KMS-11 (cell line): ENCODE results near the gene AARS2.

Source experiments
- H2AFZ ChIP-seq: fragments of 200-600 bp; sonication (generic); 2 replicates; pipeline ENCODE4 v1.6.1; 2016; ENCODE audit warnings: antibody characterized with exemption, mixed run types, low read depth
- H3K27ac ChIP-seq: fragments of 200-600 bp; sonication (generic); 2 replicates; pipeline ENCODE4 v1.6.1; 2016; ENCODE audit warnings: mild to moderate bottlenecking, mixed run types
- H3K27me3 ChIP-seq: fragments of 200-600 bp; sonication (generic); 2 replicates; pipeline ENCODE4 v1.6.1; 2017; ENCODE audit warnings: mild to moderate bottlenecking, low read depth, mixed run types, moderate library complexity; ENCODE audit not compliant: insufficient read depth
- H3K36me3 ChIP-seq: fragments of 200-600 bp; sonication (generic); 2 replicates; pipeline ENCODE4 v1.6.1; 2017; ENCODE audit warnings: mild to moderate bottlenecking, mixed run types; ENCODE audit not compliant: insufficient read depth
- H3K4me1 ChIP-seq: fragments of 200-600 bp; sonication (generic); 2 replicates; pipeline ENCODE4 v1.6.1; 2016; ENCODE audit warnings: mild to moderate bottlenecking, low read depth, mixed run types; ENCODE audit not compliant: poor library complexity, severe bottlenecking
- H3K4me2 ChIP-seq: fragments of 200-600 bp; sonication (generic); 2 replicates; pipeline ENCODE4 v1.7.0; 2016; ENCODE audit warnings: mild to moderate bottlenecking, mixed run types
- H3K4me3 ChIP-seq: fragments of 200-600 bp; sonication (generic); IDR thresholded peaks from 2 replicates; pipeline ENCODE4 v1.6.1; 2017; ENCODE audit warnings: low read depth, low read length, mixed read lengths; ENCODE audit not compliant: insufficient read depth
- H3K79me2 ChIP-seq: fragments of 200-600 bp; sonication (generic); 2 replicates; pipeline ENCODE4 v1.6.1; 2016; ENCODE audit warnings: low read depth, mixed run types; ENCODE audit not compliant: insufficient read depth
- H3K9ac ChIP-seq: fragments of 200-600 bp; sonication (generic); 2 replicates; pipeline ENCODE4 v1.6.1; 2016; ENCODE audit warnings: mild to moderate bottlenecking, mixed run types
- H4K20me1 ChIP-seq: fragments of 200-600 bp; sonication (generic); 2 replicates; pipeline ENCODE4 v1.6.1; 2016; ENCODE audit warnings: mild to moderate bottlenecking, mixed run types; ENCODE audit not compliant: insufficient read depth
- TF ChIP-seq, protein P1 (sequence below): fragments of 200-600 bp; sonication (generic); conservative IDR thresholded peaks from 2 replicates; pipeline ENCODE4 v1.6.1; 2017; ENCODE audit warnings: low read depth, mild to moderate bottlenecking, antibody characterized with exemption, low read length, moderate library complexity, mixed read lengths

AARS2 gene

DNA sequence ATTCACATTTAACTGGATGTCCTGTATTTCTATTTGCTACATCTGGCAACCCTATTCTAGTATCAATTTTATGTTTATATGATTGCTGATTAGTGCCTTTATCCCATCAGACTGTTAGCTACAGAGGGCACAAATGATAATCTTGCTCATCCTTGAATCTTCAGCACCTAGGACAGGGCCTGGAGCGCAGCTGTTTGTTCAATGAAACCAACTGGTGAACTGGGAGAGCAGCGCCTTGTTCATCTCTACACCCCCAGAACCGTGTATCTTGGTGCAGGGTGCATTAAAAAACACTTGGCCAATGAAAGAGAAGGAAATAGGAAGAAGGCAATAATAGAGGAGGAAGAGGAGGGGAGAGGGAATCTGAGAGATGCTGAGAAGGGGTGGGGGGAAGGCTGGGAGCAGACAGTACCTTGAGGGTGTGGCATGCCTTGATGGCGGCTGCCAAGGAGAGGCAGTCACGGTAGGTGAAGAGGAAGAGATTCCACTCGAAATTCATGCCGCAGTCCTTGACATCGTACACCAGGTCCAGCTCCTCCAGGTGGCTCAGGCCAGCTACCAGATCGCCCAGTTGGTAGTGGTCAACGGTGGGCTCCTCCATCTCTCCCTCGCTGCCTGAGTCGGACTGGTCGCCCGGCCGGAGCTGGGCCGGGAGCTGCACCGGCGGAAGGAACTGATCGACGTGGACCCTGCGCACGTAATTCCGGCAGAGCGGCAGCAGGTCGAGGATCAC is 27.4 kb downstream of the AARS2 start:
- Histone ChIP-seq H3K4me2 (no peak overlapping the region), H3K36me3 (no peaks in the 10 kb centered on the region), H4K20me1 (no peaks in the 10 kb centered on the region), H3K27ac (no peak overlapping the region), H3K4me1 (no peaks in the 10 kb centered on the region), H3K27me3 (peaks cover 76% of the 10 kb centered on the region), H3K79me2 (no peaks in the 10 kb centered on the region), H3K9ac (no peak overlapping the region), H3K4me3 (no peak overlapping the region), H2AFZ (no peak overlapping the region)
- TF ChIP-seq, protein P1, sequence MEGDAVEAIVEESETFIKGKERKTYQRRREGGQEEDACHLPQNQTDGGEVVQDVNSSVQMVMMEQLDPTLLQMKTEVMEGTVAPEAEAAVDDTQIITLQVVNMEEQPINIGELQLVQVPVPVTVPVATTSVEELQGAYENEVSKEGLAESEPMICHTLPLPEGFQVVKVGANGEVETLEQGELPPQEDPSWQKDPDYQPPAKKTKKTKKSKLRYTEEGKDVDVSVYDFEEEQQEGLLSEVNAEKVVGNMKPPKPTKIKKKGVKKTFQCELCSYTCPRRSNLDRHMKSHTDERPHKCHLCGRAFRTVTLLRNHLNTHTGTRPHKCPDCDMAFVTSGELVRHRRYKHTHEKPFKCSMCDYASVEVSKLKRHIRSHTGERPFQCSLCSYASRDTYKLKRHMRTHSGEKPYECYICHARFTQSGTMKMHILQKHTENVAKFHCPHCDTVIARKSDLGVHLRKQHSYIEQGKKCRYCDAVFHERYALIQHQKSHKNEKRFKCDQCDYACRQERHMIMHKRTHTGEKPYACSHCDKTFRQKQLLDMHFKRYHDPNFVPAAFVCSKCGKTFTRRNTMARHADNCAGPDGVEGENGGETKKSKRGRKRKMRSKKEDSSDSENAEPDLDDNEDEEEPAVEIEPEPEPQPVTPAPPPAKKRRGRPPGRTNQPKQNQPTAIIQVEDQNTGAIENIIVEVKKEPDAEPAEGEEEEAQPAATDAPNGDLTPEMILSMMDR = no peak

DNA sequence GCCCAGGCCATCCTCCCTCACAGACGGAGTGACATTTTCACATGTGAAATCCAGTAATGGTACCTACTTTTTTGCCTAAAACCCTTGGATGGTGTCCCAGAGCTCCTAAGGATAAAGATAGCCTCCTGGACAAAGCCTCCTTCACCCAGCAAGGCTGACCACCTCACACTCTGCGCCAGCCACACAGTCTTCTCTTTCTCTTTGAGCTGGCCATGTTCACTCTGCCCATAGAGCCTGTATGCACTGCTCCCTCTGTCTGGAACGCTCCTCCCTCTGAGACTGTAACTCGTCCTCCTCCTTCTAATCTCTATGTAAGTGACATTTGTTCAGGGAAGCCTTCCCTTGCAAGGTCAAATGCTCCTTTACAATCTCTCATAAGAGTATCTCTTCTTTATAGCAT is 28.3 kb downstream of the AARS2 start:
- Histone ChIP-seq H3K27me3 (peaks cover 76% of the 10 kb centered on the region), H3K4me2 (no peak overlapping the region), H3K4me1 (no peaks in the 10 kb centered on the region), H3K79me2 (no peaks in the 10 kb centered on the region), H3K27ac (no peak overlapping the region), H3K36me3 (no peaks in the 10 kb centered on the region), H4K20me1 (no peaks in the 10 kb centered on the region), H2AFZ (no peak overlapping the region), H3K4me3 (no peak overlapping the region), H3K9ac (no peak overlapping the region)
- TF ChIP-seq, protein P1 = no peak

DNA sequence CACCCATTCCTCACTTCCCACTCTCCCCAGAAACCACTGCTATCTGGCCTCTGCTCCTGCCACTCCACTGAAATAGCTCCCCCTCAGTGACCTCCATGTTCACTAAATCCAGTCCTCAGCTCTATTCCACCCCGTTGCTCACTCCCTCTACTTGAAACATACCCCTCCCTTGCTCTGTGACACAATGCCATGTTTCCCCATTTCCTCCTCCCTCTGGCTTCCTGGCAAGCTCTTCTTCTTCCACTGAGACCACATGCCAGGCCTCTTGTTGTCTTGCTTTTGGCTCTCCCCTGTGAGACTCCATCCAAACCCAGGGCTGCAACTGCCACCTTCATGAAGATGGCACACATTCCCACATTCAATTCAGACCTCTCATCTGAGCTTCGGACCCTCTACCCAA is 29.0 kb downstream of the AARS2 start:
- Histone ChIP-seq H3K9ac (no peak overlapping the region), H3K4me3 (no peak overlapping the region), H3K27ac (no peak overlapping the region), H3K4me1 (no peaks in the 10 kb centered on the region), H3K4me2 (no peak overlapping the region), H3K79me2 (no peaks in the 10 kb centered on the region), H4K20me1 (no peaks in the 10 kb centered on the region), H2AFZ (no peak overlapping the region), H3K27me3 (peaks cover 75% of the 10 kb centered on the region), H3K36me3 (no peaks in the 10 kb centered on the region)
- TF ChIP-seq, protein P1 = no peak

DNA sequence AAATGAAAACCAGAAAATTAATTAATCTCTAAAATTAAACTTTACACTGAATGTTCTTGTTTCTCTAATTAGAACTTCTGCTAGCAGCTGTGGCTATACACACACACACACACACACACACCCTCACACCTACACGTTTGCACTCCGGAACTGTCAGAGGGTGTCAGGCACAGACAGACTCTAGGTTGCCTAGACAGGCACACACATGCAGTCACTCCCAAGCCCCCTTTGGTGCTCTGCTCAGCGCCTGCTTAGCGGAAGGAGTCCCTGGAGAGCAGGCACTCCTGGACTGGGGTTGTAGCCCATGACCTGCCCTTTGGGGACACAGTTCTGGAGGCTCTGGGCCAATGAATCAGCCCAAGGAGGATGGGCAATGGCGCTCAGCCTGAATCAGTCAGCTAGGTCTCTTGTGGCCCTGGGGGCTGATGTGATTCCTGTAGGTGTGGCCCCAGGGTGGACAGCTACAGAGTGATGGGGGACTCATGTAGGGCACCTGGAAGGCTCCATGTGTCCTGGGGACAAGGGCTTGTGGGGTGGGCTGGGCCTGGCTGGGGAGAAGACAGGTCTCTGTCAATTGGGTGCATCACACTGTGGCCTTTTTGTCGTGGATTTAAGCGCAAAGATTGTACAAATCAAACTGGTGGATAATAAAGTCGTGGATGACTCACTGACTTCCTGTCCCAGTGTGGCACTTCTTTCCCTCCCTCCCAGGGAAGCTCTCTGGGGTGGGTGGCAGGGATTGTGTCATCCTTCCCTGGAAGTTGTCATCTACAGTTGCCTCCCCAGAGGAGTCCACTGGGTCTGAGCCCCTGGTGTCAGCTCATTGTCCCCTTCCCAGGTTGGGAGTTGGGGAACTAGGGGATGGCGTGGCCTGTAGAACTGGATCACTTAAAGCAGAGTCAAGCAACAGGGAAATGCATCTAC is 34.1 kb downstream of the AARS2 start:
- Histone ChIP-seq H3K9ac (no peak overlapping the region), H3K79me2 (no peaks in the 10 kb centered on the region), H3K36me3 (no peaks in the 10 kb centered on the region), H4K20me1 (no peaks in the 10 kb centered on the region), H3K4me2 (no peak overlapping the region), H3K27me3 (peaks cover 61% of the 10 kb centered on the region), H2AFZ (no peak overlapping the region), H3K4me1 (no peaks in the 10 kb centered on the region), H3K4me3 (no peak overlapping the region), H3K27ac (no peak overlapping the region)
- TF ChIP-seq, protein P1 = no peak
